Measurements from ENCODE around the gene BORCS5.

GRCh38 chr12:12384571-12385340, 27.9 kb downstream of the BORCS5 start:
- TF ChIP-seq CTCF (conservative IDR thresholded peaks at IDR 0.05 in 1 of 2, IDR thresholded peaks at IDR 0.05 in 1 of 2; ENCODE audit: low read depth in 1 of 2, low read length in 2 of 2) (no peak), EZH2 (IDR thresholded peaks at IDR 0.05; ENCODE audit: low read length, missing control alignments) (no peak)

Measured in fibroblast of lung (primary cell).